OCI-LY3 (cell line): ENCODE measurements around the gene LEAP2.

ENCODE experiments used
- H2AFZ ChIP-seq: fragments of 200-600, 300-600 bp; shearing (Covaris generic); 2 replicates; pipeline ENCODE4 v1.6.0; 2014; ENCODE audit warnings: antibody characterized with exemption, low read depth, low read length
- H3K27ac ChIP-seq: fragments of 200-600, 300-600 bp; sonication (generic); 2 replicates; pipeline ENCODE4 v1.5.1; 2014; ENCODE audit warnings: mild to moderate bottlenecking, low read length, moderate library complexity, mixed read lengths
- H3K27me3 ChIP-seq: fragments of 200-600, 300-600 bp; sonication (generic); 2 replicates; pipeline ENCODE4 v1.6.1; 2014; ENCODE audit warnings: low read depth, low read length, mixed read lengths
- H3K36me3 ChIP-seq: fragments of 200-600, 300-600 bp; sonication (generic); replicated peaks from 2 replicates; pipeline ENCODE3; 2014; ENCODE audit warnings: low read depth, low read length, mixed read lengths
- H3K4me1 ChIP-seq: fragments of 300-600, 200-600 bp; sonication (generic); 2 replicates; pipeline ENCODE4 v1.6.1; 2014; ENCODE audit warnings: low read length, mixed read lengths
- H3K4me2 ChIP-seq: fragments of 200-600, 300-600 bp; sonication (generic); 2 replicates; pipeline ENCODE4 v1.6.1; 2014; ENCODE audit warnings: low read length, mixed read lengths
- H3K4me3 ChIP-seq: fragments of 300-600, 200-600 bp; sonication (generic); 2 replicates; pipeline ENCODE4 v1.5.1; 2014; ENCODE audit warnings: antibody characterized with exemption, mild to moderate bottlenecking, low read length, moderate library complexity
- H3K79me2 ChIP-seq: fragments of 300-600, 200-600 bp; shearing (Covaris generic); 2 replicates; pipeline ENCODE4 v1.6.1; 2014; ENCODE audit warnings: mild to moderate bottlenecking, low read length, mixed read lengths
- H3K9ac ChIP-seq: fragments of 300-600, 200-600 bp; shearing (Covaris generic); 2 replicates; pipeline ENCODE4 v1.6.0; 2014; ENCODE audit warnings: mild to moderate bottlenecking, low read length, moderate library complexity
- H3K9me3 ChIP-seq: fragments of 200-600, 300-600 bp; shearing (Covaris generic); 2 replicates; pipeline ENCODE4 v1.6.1; 2014; ENCODE audit warnings: low read length, mixed read lengths; ENCODE audit not compliant: insufficient read depth
- H4K20me1 ChIP-seq: fragments of 200-600, 300-600 bp; sonication (generic); 2 replicates; pipeline ENCODE4 v1.6.1; 2016; ENCODE audit warnings: low read length, mixed read lengths; ENCODE audit not compliant: insufficient read depth
- CTCF ChIP-seq: fragments of 200-600, 300-600 bp; sonication (generic); IDR thresholded peaks from 2 replicates; pipeline ENCODE4 v1.5.1; 2014; ENCODE audit warnings: antibody characterized with exemption, low read length, low read depth
- EZH2phosphoT487 ChIP-seq: fragments of 200-600 bp; shearing (Covaris generic); IDR thresholded peaks from 2 replicates; pipeline ENCODE4 v1.6.1; 2018; ENCODE audit warnings: antibody characterized with exemption, mixed run types, low read depth

Gene LEAP2

GRCh38 chr5:132826424-132827082 lies 46.9 kb upstream of the LEAP2 start:
- Histone ChIP-seq H4K20me1 (no peaks in the 10 kb centered on the region), H3K9me3 (no peaks in the 10 kb centered on the region), H3K4me2 (no peak overlapping the region), H2AFZ (no peak overlapping the region), H3K27ac (no peak overlapping the region), H3K4me1 (0 out of 2 replicates have a peak, but pooled peaks cover 3% of the 10 kb centered on the region), H3K27me3 (no peaks in the 10 kb centered on the region), H3K4me3 (no peak overlapping the region), H3K36me3 (no peaks in the 10 kb centered on the region), H3K79me2 (no peaks in the 10 kb centered on the region), H3K9ac (no peak overlapping the region)
- TF ChIP-seq EZH2phosphoT487: no peak
- no peak for TF ChIP-seq CTCF

GRCh38 chr5:132827943-132828673 lies 45.4 kb upstream of the LEAP2 start:
- no peaks in the 10 kb centered on the region for H3K36me3 ChIP-seq
- H3K27ac ChIP-seq: no peak overlapping the region
- H2AFZ ChIP-seq: no peak overlapping the region
- H3K4me1 ChIP-seq: 0 out of 2 replicates have a peak, but pooled peaks cover 3% of the 10 kb centered on the region
- H3K9me3 ChIP-seq: no peaks in the 10 kb centered on the region
- H3K27me3 ChIP-seq: no peaks in the 10 kb centered on the region
- H3K9ac ChIP-seq: no peak overlapping the region
- no peaks in the 10 kb centered on the region for H3K79me2 ChIP-seq
- no peak for TF ChIP-seq EZH2phosphoT487
- TF ChIP-seq CTCF: no peak
- H3K4me2 ChIP-seq: no peak overlapping the region
- H3K4me3 ChIP-seq: no peak overlapping the region
- no peaks in the 10 kb centered on the region for H4K20me1 ChIP-seq

- Histone ChIP-seq H3K4me3 (no peak overlapping the region), H3K9ac (no peak overlapping the region), H3K9me3 (no peaks in the 10 kb centered on the region), H3K36me3 (no peaks in the 10 kb centered on the region), H3K27ac (no peak overlapping the region), H4K20me1 (no peaks in the 10 kb centered on the region), H2AFZ (no peak overlapping the region), H3K4me2 (no peak overlapping the region), H3K4me1 (0 out of 2 replicates have a peak, but pooled peaks cover 3% of the 10 kb centered on the region), H3K79me2 (no peaks in the 10 kb centered on the region), H3K27me3 (no peaks in the 10 kb centered on the region)
- TF ChIP-seq CTCF (no peak), EZH2phosphoT487 (no peak)
Measured at GRCh38 chr5:132828846-132829494, 44.5 kb upstream of the LEAP2 start.

GRCh38 chr5:132829742-132830435 lies 43.6 kb upstream of the LEAP2 start:
- Histone ChIP-seq H3K9ac (peak overlapping the region; percentile 72), H4K20me1 (no peaks in the 10 kb centered on the region), H3K4me2 (peak overlapping the region; percentile 70), H3K27ac (no peak overlapping the region), H3K9me3 (no peaks in the 10 kb centered on the region), H3K79me2 (no peaks in the 10 kb centered on the region), H3K36me3 (no peaks in the 10 kb centered on the region), H2AFZ (peak overlapping the region; percentile 81), H3K27me3 (no peaks in the 10 kb centered on the region), H3K4me3 (peak overlapping the region; percentile 90), H3K4me1 (0 out of 2 replicates have a peak, but pooled peaks cover 3% of the 10 kb centered on the region)
- TF ChIP-seq EZH2phosphoT487 (no peak), CTCF (peak; percentile 55)
